Cerebellar cortex (tissue), 1 donor: ENCODE results near the gene C16orf74.
A peak's percentile ranks its signal among the peaks of the same experiment; 100 is the strongest.

Source experiments
- DNase-seq: peaks from one replicate; pipeline ENCODE4 v3.0.0-alpha.2; 2015; ENCODE audit warnings: low spot score

Gene C16orf74

GRCh38 chr16:85750827-85751697 is at the start of gene C16orf74:
C16orf74 (minus strand) TSS chr16:85751096; CDS start chr16:85735217, 15,879 bp downstream.
- DNase-seq, result no peak

- no peak for DNase-seq
Measured at GRCh38 chr16:85800321-85800669, 49.4 kb upstream of the C16orf74 start.

- peak; percentile 90 for DNase-seq
Measured at GRCh38 chr16:85799497-85800320, 48.8 kb upstream of the C16orf74 start, which contains the start of the genes COX4I1 and EMC8. COX4I1 (plus strand) TSS chr16:85799695; CDS start chr16:85801206, 1,511 bp downstream. EMC8 (minus strand) TSS chr16:85799544; CDS start chr16:85799295, 249 bp downstream.

GRCh38 chr16:85798901-85799496 is 48.1 kb upstream of the C16orf74 start:
- no peak for DNase-seq

- no peak for DNase-seq
Measured at GRCh38 chr16:85798283-85798776, 47.4 kb upstream of the C16orf74 start.

- DNase-seq, result no peak
Measured at GRCh38 chr16:85796599-85796998, 45.7 kb upstream of the C16orf74 start.

GRCh38 chr16:85796152-85796551 is 45.3 kb upstream of the C16orf74 start:
- no peak for DNase-seq

- no peak for DNase-seq
Measured at GRCh38 chr16:85794696-85795095, 43.8 kb upstream of the C16orf74 start.

- no peak for DNase-seq
Measured at GRCh38 chr16:85793662-85794298, 42.9 kb upstream of the C16orf74 start.

GRCh38 chr16:85789773-85790172 is 38.9 kb upstream of the C16orf74 start:
- DNase-seq, result no peak

- no peak for DNase-seq
Measured at GRCh38 chr16:85788819-85789218, 37.9 kb upstream of the C16orf74 start.

GRCh38 chr16:85785927-85786326 is 35.0 kb upstream of the C16orf74 start:
- no peak for DNase-seq

- no peak for DNase-seq
Measured at GRCh38 chr16:85784813-85785212, 33.9 kb upstream of the C16orf74 start.

GRCh38 chr16:85783441-85783840 is 32.5 kb upstream of the C16orf74 start:
- no peak for DNase-seq

GRCh38 chr16:85782451-85782850 is 31.6 kb upstream of the C16orf74 start:
- no peak for DNase-seq

GRCh38 chr16:85781695-85782370 is 30.9 kb upstream of the C16orf74 start:
- DNase-seq, result peak; percentile 83

GRCh38 chr16:85781156-85781555 is 30.3 kb upstream of the C16orf74 start:
- DNase-seq, result no peak

GRCh38 chr16:85780281-85780680 is 29.4 kb upstream of the C16orf74 start:
- DNase-seq, result no peak

- no peak for DNase-seq
Measured at GRCh38 chr16:85778873-85779272, 28.0 kb upstream of the C16orf74 start.

- DNase-seq, result no peak
Measured at GRCh38 chr16:85777583-85778310, 26.9 kb upstream of the C16orf74 start.
